ENCODE measurements around the gene PDZD2.

- TF ChIP-seq EZH2 (IDR thresholded peaks at IDR 0.05; ENCODE audit: low read depth) (no peak), CTCF (conservative IDR thresholded peaks at IDR 0.05) (no peak)
Observed at GRCh38 chr5:31757806-31758205, 118.9 kb downstream of the PDZD2 start.

Measured in PC-9 (cell line).